ENCODE data around the gene ARHGEF28.

DNA sequence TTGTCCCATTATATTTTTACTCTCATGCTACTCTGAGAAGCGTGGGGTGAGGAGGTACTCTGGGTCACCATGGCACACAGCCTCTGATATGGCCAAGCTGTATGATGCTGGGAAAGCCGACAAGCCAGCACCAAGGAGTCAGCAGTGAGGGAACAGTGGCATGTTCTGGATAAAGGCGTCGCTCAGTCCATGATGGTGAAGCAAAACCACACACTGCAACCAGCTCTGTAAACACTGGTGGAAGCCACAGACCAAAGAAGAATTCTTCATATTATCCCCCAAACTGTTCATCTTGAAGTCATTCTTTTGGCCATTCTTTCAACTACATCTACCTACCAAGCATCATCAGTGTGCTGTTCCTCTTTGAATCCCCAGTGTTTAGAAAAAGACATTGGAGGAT lies 264.6 kb downstream of the ARHGEF28 start:
- no peak for TF ChIP-seq EP300 (IDR thresholded peaks at IDR 0.05)
- TF ChIP-seq, protein P1, sequence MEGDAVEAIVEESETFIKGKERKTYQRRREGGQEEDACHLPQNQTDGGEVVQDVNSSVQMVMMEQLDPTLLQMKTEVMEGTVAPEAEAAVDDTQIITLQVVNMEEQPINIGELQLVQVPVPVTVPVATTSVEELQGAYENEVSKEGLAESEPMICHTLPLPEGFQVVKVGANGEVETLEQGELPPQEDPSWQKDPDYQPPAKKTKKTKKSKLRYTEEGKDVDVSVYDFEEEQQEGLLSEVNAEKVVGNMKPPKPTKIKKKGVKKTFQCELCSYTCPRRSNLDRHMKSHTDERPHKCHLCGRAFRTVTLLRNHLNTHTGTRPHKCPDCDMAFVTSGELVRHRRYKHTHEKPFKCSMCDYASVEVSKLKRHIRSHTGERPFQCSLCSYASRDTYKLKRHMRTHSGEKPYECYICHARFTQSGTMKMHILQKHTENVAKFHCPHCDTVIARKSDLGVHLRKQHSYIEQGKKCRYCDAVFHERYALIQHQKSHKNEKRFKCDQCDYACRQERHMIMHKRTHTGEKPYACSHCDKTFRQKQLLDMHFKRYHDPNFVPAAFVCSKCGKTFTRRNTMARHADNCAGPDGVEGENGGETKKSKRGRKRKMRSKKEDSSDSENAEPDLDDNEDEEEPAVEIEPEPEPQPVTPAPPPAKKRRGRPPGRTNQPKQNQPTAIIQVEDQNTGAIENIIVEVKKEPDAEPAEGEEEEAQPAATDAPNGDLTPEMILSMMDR (IDR thresholded peaks at IDR 0.05), result no peak

All from upper lobe of left lung (tissue), 4 donors.